ENCODE data around the gene ZG16B. TPM values are rescaled to one million over a fixed set of nuclear protein-coding genes. Genes with fewer than 3 reads are reported as not detected.

Gene ZG16B
- total and polyA plus RNA-seq, 2 donors (not counting 1 experiment from before 2014, with no cell fraction given) = not detected

Small RNA genes within 50 kb of the gene (small RNA-seq; reads per million reads assigned to genes)
- not detected for gene SNORA3C (ENCODE audit: insufficient read length, low read depth, low replicate concordance)

Other genes with a start within 250 kb of the ZG16B start
- 35.1 and 37.3 TPM in 2 replicates for gene KCTD5, start 147.8 kb upstream of the ZG16B start, total RNA-seq
- 15.2 and 17.2 TPM in 2 replicates for gene KCTD5, start 147.8 kb upstream of the ZG16B start, polyA plus RNA-seq
- gene PRSS27, start 110.1 kb upstream of the ZG16B start, total RNA-seq = 2.4 TPM in 2 replicates
- 2.1 and 3.6 TPM in 2 replicates for gene PRSS27, start 110.1 kb upstream of the ZG16B start, polyA plus RNA-seq
- 1,470 and 1,485 TPM in 2 replicates for gene SRRM2, start 77.7 kb upstream of the ZG16B start, total RNA-seq
- gene SRRM2, start 77.7 kb upstream of the ZG16B start, polyA plus RNA-seq = 1,588 and 1,879 TPM in 2 replicates
- gene ELOB, start 53.0 kb upstream of the ZG16B start, total RNA-seq = 84.4 and 93.1 TPM in 2 replicates
- gene ELOB, start 53.0 kb upstream of the ZG16B start, polyA plus RNA-seq = 73.1 and 136 TPM in 2 replicates
- gene PRSS33, start 42.7 kb upstream of the ZG16B start, total RNA-seq = not detected in 2 replicates
- not detected in 2 replicates for gene PRSS33, start 42.7 kb upstream of the ZG16B start, polyA plus RNA-seq
- gene PRSS41, start 31.8 kb upstream of the ZG16B start, total RNA-seq = not detected in 2 replicates
- not detected in 2 replicates for gene PRSS41, start 31.8 kb upstream of the ZG16B start, polyA plus RNA-seq
- 1.8 and 2.0 TPM in 2 replicates for gene PRSS21, start 13.1 kb upstream of the ZG16B start, total RNA-seq
- 4.3 and 5.8 TPM in 2 replicates for gene PRSS21, start 13.1 kb upstream of the ZG16B start, polyA plus RNA-seq
- gene PRSS22, start 27.9 kb downstream of the ZG16B start, total RNA-seq = not detected in 2 replicates
- not detected in 2 replicates for gene PRSS22, start 27.9 kb downstream of the ZG16B start, polyA plus RNA-seq
- 22.3 and 26.5 TPM in 2 replicates for gene FLYWCH2, start 52.9 kb downstream of the ZG16B start, total RNA-seq
- gene FLYWCH2, start 52.9 kb downstream of the ZG16B start, polyA plus RNA-seq = 18.7 and 24.1 TPM in 2 replicates
- gene FLYWCH1, start 81.6 kb downstream of the ZG16B start, total RNA-seq = 119 and 120 TPM in 2 replicates
- 43.0 and 78.3 TPM in 2 replicates for gene FLYWCH1, start 81.6 kb downstream of the ZG16B start, polyA plus RNA-seq
- 0.17 and 0.19 TPM in 2 replicates for gene KREMEN2, start 134.0 kb downstream of the ZG16B start, total RNA-seq
- gene KREMEN2, start 134.0 kb downstream of the ZG16B start, polyA plus RNA-seq = 1.1 and 2.6 TPM in 2 replicates
- gene PAQR4, start 139.0 kb downstream of the ZG16B start, total RNA-seq = 1.8 and 2.6 TPM in 2 replicates
- 1.8 and 2.8 TPM in 2 replicates for gene PAQR4, start 139.0 kb downstream of the ZG16B start, polyA plus RNA-seq
- gene PKMYT1, start 150.1 kb downstream of the ZG16B start, total RNA-seq = 0.67 and 1.0 TPM in 2 replicates
- gene PKMYT1, start 150.1 kb downstream of the ZG16B start, polyA plus RNA-seq = 1.4 and 2.6 TPM in 2 replicates
- gene CLDN9, start 182.6 kb downstream of the ZG16B start, total RNA-seq = not detected in 2 replicates
- 0.04 and 0.20 TPM in 2 replicates for gene CLDN9, start 182.6 kb downstream of the ZG16B start, polyA plus RNA-seq
- not detected in 2 replicates for gene CLDN6, start 187.9 kb downstream of the ZG16B start, total RNA-seq
- not detected in 2 replicates for gene CLDN6, start 187.9 kb downstream of the ZG16B start, polyA plus RNA-seq
- gene TNFRSF12A, start 190.1 kb downstream of the ZG16B start, total RNA-seq = 0.85 and 1.3 TPM in 2 replicates
- gene TNFRSF12A, start 190.1 kb downstream of the ZG16B start, polyA plus RNA-seq = 0.61 and 0.72 TPM in 2 replicates
- 17.9 and 19.1 TPM in 2 replicates for gene HCFC1R1, start 193.6 kb downstream of the ZG16B start, total RNA-seq
- 15.3 and 24.8 TPM in 2 replicates for gene HCFC1R1, start 193.6 kb downstream of the ZG16B start, polyA plus RNA-seq
- gene THOC6, start 193.7 kb downstream of the ZG16B start, total RNA-seq = 25.3 and 28.5 TPM in 2 replicates
- gene THOC6, start 193.7 kb downstream of the ZG16B start, polyA plus RNA-seq = 52.2 and 63.9 TPM in 2 replicates
- gene BICDL2, start 206.6 kb downstream of the ZG16B start, total RNA-seq = 0.20 TPM in 1 of 2 replicates, not detected in the other
- not detected in 2 replicates for gene BICDL2, start 206.6 kb downstream of the ZG16B start, polyA plus RNA-seq
- 0.17 and 0.22 TPM in 2 replicates for gene MMP25, start 216.3 kb downstream of the ZG16B start, total RNA-seq
- gene MMP25, start 216.3 kb downstream of the ZG16B start, polyA plus RNA-seq = 0.12 and 0.40 TPM in 2 replicates
- gene IL32, start 235.3 kb downstream of the ZG16B start, total RNA-seq = 2.0 and 2.3 TPM in 2 replicates
- gene IL32, start 235.3 kb downstream of the ZG16B start, polyA plus RNA-seq = 2.0 and 15.0 TPM in 2 replicates